Measurements from ENCODE around the gene RBFOX1.

The RBFOX1 gene

DNA sequence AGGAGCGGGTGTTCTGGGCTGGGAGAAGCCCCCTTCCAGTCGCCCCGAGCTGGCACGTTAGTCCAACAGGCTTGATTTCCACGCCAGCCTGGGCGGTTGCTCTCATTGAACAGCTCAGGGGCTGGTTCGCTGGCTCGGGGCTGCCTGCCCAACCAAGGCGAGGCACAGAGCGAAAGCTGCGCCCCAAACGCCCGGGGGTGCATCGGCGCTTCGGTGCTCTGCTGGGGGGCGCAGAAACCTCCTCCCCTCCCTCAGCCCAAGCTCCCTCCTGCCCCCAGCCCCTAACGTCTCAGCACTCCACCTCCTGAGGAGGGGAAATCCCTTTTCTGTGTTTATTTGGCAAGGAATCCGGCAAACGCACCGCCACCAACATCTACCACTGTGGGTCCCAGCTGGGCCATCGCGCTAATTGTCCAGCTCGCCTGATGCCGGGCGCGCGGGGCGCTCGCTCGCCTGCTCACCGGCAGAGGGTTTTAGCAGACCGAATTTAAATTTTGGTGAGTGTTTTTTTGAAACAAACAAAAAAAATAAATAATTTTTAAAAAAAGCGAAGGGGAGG, 29.5 kb upstream of the RBFOX1 start:
- DNase-seq = no peak
- no peak overlapping the region for H3K4me3 ChIP-seq (ENCODE audit: low read depth, low read length)
- H3K36me3 ChIP-seq = no peaks in the 10 kb centered on the region
- H3K9me3 ChIP-seq = no peaks in the 10 kb centered on the region
- no peaks in the 10 kb centered on the region for H3K27me3 ChIP-seq
- H3K4me1 ChIP-seq = no peaks in the 10 kb centered on the region
- TF ChIP-seq, protein P1, sequence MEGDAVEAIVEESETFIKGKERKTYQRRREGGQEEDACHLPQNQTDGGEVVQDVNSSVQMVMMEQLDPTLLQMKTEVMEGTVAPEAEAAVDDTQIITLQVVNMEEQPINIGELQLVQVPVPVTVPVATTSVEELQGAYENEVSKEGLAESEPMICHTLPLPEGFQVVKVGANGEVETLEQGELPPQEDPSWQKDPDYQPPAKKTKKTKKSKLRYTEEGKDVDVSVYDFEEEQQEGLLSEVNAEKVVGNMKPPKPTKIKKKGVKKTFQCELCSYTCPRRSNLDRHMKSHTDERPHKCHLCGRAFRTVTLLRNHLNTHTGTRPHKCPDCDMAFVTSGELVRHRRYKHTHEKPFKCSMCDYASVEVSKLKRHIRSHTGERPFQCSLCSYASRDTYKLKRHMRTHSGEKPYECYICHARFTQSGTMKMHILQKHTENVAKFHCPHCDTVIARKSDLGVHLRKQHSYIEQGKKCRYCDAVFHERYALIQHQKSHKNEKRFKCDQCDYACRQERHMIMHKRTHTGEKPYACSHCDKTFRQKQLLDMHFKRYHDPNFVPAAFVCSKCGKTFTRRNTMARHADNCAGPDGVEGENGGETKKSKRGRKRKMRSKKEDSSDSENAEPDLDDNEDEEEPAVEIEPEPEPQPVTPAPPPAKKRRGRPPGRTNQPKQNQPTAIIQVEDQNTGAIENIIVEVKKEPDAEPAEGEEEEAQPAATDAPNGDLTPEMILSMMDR (IDR thresholded peaks at IDR 0.05; ENCODE audit: low read depth, low read length) = no peak

DNA sequence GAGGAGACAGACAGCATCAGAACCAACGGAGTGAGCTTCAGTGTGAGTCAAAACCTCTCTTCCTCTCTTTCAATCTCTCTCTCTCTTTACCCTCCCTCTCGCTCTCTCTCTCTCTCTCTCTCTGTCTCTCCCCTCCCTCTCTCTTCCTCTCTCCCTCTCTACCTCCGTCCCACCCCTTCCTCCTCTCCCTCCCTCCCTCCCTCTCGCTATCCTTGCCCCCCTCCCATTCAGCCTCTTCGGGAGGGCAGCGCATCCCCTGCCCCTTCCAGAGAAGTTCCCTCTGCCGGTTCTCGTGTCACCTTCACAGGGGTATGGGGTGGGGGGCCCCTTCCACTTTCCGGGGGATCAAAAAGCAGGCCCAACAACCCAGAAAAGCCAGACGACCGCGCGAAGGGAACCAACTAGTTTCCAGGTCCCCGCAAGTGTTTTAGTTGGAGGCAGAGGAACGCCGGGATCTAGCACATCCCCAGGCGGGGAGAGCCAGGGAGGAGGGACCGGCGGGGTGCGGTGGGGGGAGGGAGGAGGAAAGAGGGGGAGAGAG, 28.9 kb upstream of the RBFOX1 start:
- Histone ChIP-seq H3K4me1 (no peaks in the 10 kb centered on the region), H3K36me3 (no peaks in the 10 kb centered on the region), H3K27me3 (no peaks in the 10 kb centered on the region), H3K4me3 (ENCODE audit: low read depth, low read length) (no peak overlapping the region), H3K9me3 (no peaks in the 10 kb centered on the region)
- TF ChIP-seq, protein P1 (IDR thresholded peaks at IDR 0.05; ENCODE audit: low read depth, low read length) = no peak
- DNase-seq = no peak

DNA sequence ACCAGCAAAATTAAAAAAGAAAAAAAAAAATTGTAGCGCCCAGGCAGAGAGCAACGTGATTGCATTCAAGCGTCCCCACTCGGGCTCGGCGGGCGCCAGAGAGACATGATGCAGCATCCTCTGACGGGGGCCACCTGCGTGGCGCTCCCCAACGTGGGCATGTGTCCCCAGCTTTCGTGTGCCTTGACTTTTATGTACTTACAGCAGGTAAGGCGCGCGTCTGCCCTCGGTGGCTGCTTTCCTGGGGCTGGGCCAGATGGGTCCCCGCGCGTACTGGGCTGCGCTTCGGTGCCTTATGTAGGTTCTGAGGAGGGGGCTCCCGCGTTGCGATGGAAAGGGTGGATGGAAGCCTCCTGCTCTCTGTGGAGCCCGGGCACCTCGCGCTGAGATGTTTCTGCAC, 28.4 kb upstream of the RBFOX1 start:
- H3K27me3 ChIP-seq = no peaks in the 10 kb centered on the region
- no peak overlapping the region for H3K4me3 ChIP-seq (ENCODE audit: low read depth, low read length)
- no peaks in the 10 kb centered on the region for H3K4me1 ChIP-seq
- no peaks in the 10 kb centered on the region for H3K36me3 ChIP-seq
- TF ChIP-seq, protein P1 (IDR thresholded peaks at IDR 0.05; ENCODE audit: low read depth, low read length) = no peak
- no peak for DNase-seq
- no peaks in the 10 kb centered on the region for H3K9me3 ChIP-seq

DNA sequence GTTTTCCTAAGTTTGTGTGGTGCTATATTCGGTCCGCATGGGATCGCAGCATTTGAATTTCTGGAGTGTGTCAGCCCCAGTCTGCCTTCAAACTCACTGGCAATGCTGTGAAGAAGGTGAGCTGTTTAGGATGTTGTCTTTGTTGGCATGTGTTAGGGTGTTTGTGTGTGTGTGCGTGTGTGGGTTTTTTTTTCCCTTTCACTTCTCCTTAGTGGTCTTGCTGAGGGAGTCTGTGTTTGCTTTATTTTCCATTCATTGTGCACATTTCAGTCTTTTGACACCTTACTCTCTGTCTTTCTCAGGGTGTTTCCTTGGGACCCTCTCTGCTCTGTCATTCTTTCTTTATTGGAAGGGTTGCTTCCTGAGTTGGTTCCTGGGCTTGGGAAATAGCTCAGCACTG, 27.7 kb upstream of the RBFOX1 start:
- TF ChIP-seq, protein P1 (IDR thresholded peaks at IDR 0.05; ENCODE audit: low read depth, low read length) = no peak
- Histone ChIP-seq H3K27me3 (no peaks in the 10 kb centered on the region), H3K4me1 (no peaks in the 10 kb centered on the region), H3K36me3 (no peaks in the 10 kb centered on the region), H3K9me3 (no peaks in the 10 kb centered on the region), H3K4me3 (ENCODE audit: low read depth, low read length) (no peak overlapping the region)
- DNase-seq = no peak

DNA sequence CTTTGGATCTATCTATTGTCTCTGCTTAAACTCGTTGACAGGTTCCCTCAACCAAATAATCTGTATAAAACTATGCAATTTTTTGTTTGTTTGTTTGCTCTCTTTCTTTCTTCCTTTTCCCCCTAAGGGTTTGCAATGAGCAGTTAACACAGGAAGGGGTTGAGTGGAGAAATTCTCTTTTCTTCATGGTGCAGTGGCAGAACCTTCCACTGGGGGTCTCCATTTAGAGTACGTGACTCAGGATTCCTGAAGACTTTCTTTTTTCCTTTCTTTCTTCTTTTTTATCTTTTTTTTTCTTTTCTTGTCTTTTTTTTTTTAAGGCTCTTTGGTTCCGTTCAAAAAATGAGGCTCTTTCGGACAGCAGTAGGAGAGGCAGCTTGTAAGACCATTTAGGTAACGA, 19.5 kb upstream of the RBFOX1 start:
- Histone ChIP-seq H3K4me1 (no peaks in the 10 kb centered on the region), H3K36me3 (no peaks in the 10 kb centered on the region), H3K27me3 (no peaks in the 10 kb centered on the region), H3K4me3 (ENCODE audit: low read depth, low read length) (no peak overlapping the region), H3K9me3 (0 out of 2 replicates have a peak, but pooled peaks cover 3% of the 10 kb centered on the region)
- TF ChIP-seq, protein P1 (IDR thresholded peaks at IDR 0.05; ENCODE audit: low read depth, low read length) = peak; percentile 46
- no peak for DNase-seq

DNA sequence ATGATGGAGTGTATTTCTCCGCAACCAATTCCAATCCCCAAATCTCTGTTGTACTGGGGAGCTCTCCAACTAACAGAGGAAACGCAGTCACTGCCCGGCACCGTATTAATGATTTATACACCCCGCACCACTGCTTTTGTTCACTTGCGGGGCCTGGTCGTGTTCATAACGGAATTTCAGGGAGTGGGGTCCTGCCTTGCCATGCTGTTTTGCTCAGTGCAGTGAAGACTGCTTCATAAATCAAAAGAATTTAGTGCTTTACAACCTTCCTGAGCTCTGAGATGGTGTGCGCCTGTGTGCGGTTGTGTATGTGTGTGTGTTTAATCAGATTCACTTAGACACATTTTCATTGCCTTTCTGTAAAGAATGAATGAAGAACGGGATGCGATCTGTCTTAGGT, 18.5 kb upstream of the RBFOX1 start:
- Histone ChIP-seq H3K36me3 (no peaks in the 10 kb centered on the region), H3K9me3 (0 out of 2 replicates have a peak, but pooled peaks cover 3% of the 10 kb centered on the region), H3K4me3 (ENCODE audit: low read depth, low read length) (no peak overlapping the region), H3K4me1 (no peaks in the 10 kb centered on the region), H3K27me3 (no peaks in the 10 kb centered on the region)
- DNase-seq = no peak
- TF ChIP-seq, protein P1 (IDR thresholded peaks at IDR 0.05; ENCODE audit: low read depth, low read length) = no peak

All from BE2C (cell line).